ENCODE data around the gene TGFBR2.
"Not testable (repeated sequence)": the region's sequence is repeated elsewhere in the genome, so short reads cannot be mapped to it uniquely, and the experiment has no call there.

TGFBR2 gene

GRCh38 chr3:30654269-30654668 is 47.9 kb downstream of the TGFBR2 start:
- DNase-seq (ENCODE audit: extremely low read depth in 1 of 2, low read depth in 1 of 2): no peak

- no peak for DNase-seq (ENCODE audit: extremely low read depth in 1 of 2, low read depth in 1 of 2)
Measured at GRCh38 chr3:30655187-30655812, 48.9 kb downstream of the TGFBR2 start.

- DNase-seq (ENCODE audit: extremely low read depth in 1 of 2, low read depth in 1 of 2): no peak
Measured at GRCh38 chr3:30656624-30657141, 50.3 kb downstream of the TGFBR2 start.

- no peak for DNase-seq (ENCODE audit: extremely low read depth in 1 of 2, low read depth in 1 of 2)
Measured at GRCh38 chr3:30657914-30658313, 51.5 kb downstream of the TGFBR2 start.

GRCh38 chr3:30658328-30659052 is 52.1 kb downstream of the TGFBR2 start:
- DNase-seq (ENCODE audit: extremely low read depth in 1 of 2, low read depth in 1 of 2): no peak

GRCh38 chr3:30659270-30660130 is 53.1 kb downstream of the TGFBR2 start:
- DNase-seq (ENCODE audit: extremely low read depth in 1 of 2, low read depth in 1 of 2): no peak

- no peak for DNase-seq (ENCODE audit: extremely low read depth in 1 of 2, low read depth in 1 of 2)
Measured at GRCh38 chr3:30660136-30660535, 53.7 kb downstream of the TGFBR2 start.

- no peak for DNase-seq (ENCODE audit: extremely low read depth in 1 of 2, low read depth in 1 of 2)
Measured at GRCh38 chr3:30660656-30661055, 54.3 kb downstream of the TGFBR2 start.

- no peak for DNase-seq (ENCODE audit: extremely low read depth in 1 of 2, low read depth in 1 of 2)
Measured at GRCh38 chr3:30661098-30661873, 54.9 kb downstream of the TGFBR2 start.

GRCh38 chr3:30662836-30663235 is 56.4 kb downstream of the TGFBR2 start:
- DNase-seq (ENCODE audit: extremely low read depth in 1 of 2, low read depth in 1 of 2): no peak

- no peak for DNase-seq (ENCODE audit: extremely low read depth in 1 of 2, low read depth in 1 of 2)
Measured at GRCh38 chr3:30663533-30664241, 57.3 kb downstream of the TGFBR2 start.

GRCh38 chr3:30664459-30664858 is 58.1 kb downstream of the TGFBR2 start:
- no peak for DNase-seq (ENCODE audit: extremely low read depth in 1 of 2, low read depth in 1 of 2)

- DNase-seq (ENCODE audit: extremely low read depth in 1 of 2, low read depth in 1 of 2): no peak
Measured at GRCh38 chr3:30664884-30665283, 58.5 kb downstream of the TGFBR2 start.

GRCh38 chr3:30665539-30665938 is 59.1 kb downstream of the TGFBR2 start:
- DNase-seq (ENCODE audit: extremely low read depth in 1 of 2, low read depth in 1 of 2): no peak

- no peak for DNase-seq (ENCODE audit: extremely low read depth in 1 of 2, low read depth in 1 of 2)
Measured at GRCh38 chr3:30666572-30667279, 60.3 kb downstream of the TGFBR2 start.

- no peak for DNase-seq (ENCODE audit: extremely low read depth in 1 of 2, low read depth in 1 of 2)
Measured at GRCh38 chr3:30667280-30667651, 60.9 kb downstream of the TGFBR2 start.

GRCh38 chr3:30668051-30668609 is 61.7 kb downstream of the TGFBR2 start:
- DNase-seq (ENCODE audit: extremely low read depth in 1 of 2, low read depth in 1 of 2): no peak

- not testable (repeated sequence) for DNase-seq (ENCODE audit: extremely low read depth in 1 of 2, low read depth in 1 of 2)
Measured at GRCh38 chr3:30669360-30669934, 63.0 kb downstream of the TGFBR2 start.

GRCh38 chr3:30670292-30670691 is 63.9 kb downstream of the TGFBR2 start:
- no peak for DNase-seq (ENCODE audit: extremely low read depth in 1 of 2, low read depth in 1 of 2)

Measured in activated CD8-positive, alpha-beta memory T cell treated with anti-CD3 and anti-CD28 coated beads for 1 hour (primary cell).